ENCODE measurements around the gene PCBP3. TPM values are rescaled to one million over a fixed set of nuclear protein-coding genes. Genes with fewer than 3 reads are reported as not detected.

The PCBP3 gene
- total and polyA plus RNA-seq, 4 donors: 0.36 to 1.6 (median 0.42) TPM

DNA sequence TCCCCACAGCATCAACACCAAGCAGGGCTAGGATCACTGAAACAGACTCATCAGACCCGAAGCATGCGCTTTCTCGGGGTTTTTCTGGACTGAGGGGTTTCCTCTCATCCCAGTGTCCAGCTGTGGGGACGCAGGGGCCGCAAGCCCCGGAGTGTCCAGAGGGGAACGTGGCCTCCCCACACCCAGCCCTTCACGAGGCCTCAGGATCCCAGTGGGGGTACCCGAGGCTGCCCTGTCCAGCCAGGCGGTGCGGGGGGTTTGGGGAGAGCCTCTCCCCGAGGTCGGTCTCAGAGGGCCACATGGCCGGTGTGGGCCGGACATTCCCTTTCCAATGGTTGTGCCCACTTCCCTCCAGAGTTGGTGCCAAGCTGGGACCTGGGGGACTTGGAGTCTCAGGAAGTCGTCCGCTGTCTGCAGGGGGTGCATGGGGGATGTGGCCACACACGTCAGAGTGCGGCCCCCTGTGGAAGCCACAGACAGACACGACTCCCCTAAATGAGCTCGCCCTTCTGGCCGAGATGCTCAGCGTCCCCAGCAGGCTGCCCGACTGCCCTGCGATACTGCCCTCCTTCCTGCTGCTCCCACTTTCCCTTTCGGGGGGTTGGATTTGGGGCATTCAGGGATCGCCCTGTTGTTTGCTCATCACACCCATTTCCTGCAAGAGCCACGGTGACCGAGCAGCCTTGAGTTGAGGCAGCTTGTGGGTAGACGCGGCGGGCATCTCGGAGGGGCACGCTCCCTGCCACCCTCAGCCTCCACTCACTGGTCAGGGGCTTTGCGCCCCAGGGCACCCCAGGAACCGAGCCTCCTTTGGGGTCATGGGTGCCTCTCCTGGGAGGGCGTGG is 342.2 kb downstream of the PCBP3 start:
- Histone ChIP-seq H3K9ac (ENCODE audit: low read depth in 1 of 2, low read length in 2 of 2) (no peak overlapping the region), H3K36me3 (ENCODE audit: control insufficient read depth in 4 of 4, insufficient read depth in 3 of 4, low read depth in 1 of 4, low read length in 3 of 4) (peaks cover 2 to 12% (median 6%) of the 10 kb centered on the region in 4 donors), H3K4me3 (ENCODE audit: low read depth in 1 of 3, low read length in 3 of 3) (no peak overlapping the region), H3K9me3 (ENCODE audit: control insufficient read depth in 4 of 4, low read length in 3 of 4) (no peaks in the 10 kb centered on the region), H3K4me1 (ENCODE audit: control insufficient read depth in 4 of 4, insufficient read depth in 4 of 4, low read length in 3 of 4) (peaks cover 8 to 19% (median 14%) of the 10 kb centered on the region in 4 donors), H3K27ac (ENCODE audit: low read depth in 1 of 2, low read length in 2 of 2) (no peak overlapping the region), H3K27me3 (ENCODE audit: control insufficient read depth in 4 of 4, insufficient read depth in 4 of 4, low read length in 3 of 4) (no peaks in the 10 kb centered on the region)
- no peak for DNase-seq (ENCODE audit: low spot score)
- 90% methylated on average over 37 of the region's 37 CpGs for WGBS
- no peak for TF ChIP-seq GABPA (IDR thresholded peaks at IDR 0.05 in 1 of 2, conservative IDR thresholded peaks at IDR 0.05 in 1 of 2)
- no peak for TF ChIP-seq EGR1 (IDR thresholded peaks at IDR 0.05; ENCODE audit: low read depth in 2 of 2)
- TF ChIP-seq FOXA1 (IDR thresholded peaks at IDR 0.05): no peak
- no peak for TF ChIP-seq SP1 (IDR thresholded peaks at IDR 0.05)

DNA sequence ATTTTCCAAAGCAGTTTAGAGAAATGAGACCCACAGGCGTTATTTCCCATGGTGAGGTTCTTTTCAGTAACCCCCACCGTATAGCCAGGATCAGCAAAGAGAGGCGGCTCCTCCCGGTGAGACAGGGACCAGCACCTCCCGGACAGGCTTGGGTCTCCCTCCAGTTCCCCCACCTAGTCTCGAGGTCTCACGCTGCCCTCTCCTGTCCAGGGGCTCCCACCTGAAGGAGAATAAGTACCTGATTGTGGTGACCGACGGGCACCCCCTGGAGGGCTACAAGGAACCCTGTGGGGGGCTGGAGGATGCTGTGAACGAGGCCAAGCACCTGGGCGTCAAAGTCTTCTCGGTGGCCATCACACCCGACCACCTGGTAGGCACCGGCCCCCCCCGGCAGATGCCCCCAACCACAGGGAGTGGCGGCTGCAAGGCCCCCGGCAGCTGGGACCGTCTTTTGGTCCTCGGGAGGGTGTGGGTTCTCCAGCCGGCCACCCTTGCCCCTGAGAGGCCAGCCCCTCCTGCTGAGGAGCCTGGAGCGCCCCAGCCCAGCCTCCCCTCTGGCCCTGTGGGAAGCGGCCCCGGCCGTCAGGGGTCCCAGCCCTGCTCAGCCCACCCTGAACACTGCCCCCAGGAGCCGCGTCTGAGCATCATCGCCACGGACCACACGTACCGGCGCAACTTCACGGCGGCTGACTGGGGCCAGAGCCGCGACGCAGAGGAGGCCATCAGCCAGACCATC is 343.0 kb downstream of the PCBP3 start:
- no peak for TF ChIP-seq HNF4G (IDR thresholded peaks at IDR 0.05)
- TF ChIP-seq GABPA (IDR thresholded peaks at IDR 0.05 in 1 of 2, conservative IDR thresholded peaks at IDR 0.05 in 1 of 2): no peak
- no peak for TF ChIP-seq YY1 (IDR thresholded peaks at IDR 0.05)
- TF ChIP-seq, protein P1, sequence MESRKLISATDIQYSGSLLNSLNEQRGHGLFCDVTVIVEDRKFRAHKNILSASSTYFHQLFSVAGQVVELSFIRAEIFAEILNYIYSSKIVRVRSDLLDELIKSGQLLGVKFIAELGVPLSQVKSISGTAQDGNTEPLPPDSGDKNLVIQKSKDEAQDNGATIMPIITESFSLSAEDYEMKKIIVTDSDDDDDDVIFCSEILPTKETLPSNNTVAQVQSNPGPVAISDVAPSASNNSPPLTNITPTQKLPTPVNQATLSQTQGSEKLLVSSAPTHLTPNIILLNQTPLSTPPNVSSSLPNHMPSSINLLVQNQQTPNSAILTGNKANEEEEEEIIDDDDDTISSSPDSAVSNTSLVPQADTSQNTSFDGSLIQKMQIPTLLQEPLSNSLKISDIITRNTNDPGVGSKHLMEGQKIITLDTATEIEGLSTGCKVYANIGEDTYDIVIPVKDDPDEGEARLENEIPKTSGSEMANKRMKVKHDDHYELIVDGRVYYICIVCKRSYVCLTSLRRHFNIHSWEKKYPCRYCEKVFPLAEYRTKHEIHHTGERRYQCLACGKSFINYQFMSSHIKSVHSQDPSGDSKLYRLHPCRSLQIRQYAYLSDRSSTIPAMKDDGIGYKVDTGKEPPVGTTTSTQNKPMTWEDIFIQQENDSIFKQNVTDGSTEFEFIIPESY (IDR thresholded peaks at IDR 0.05): no peak
- no peak for TF ChIP-seq SP1 (IDR thresholded peaks at IDR 0.05)
- TF ChIP-seq RAD21 (IDR thresholded peaks at IDR 0.05): no peak
- no peak for TF ChIP-seq FOXA2 (IDR thresholded peaks at IDR 0.05)
- TF ChIP-seq, protein P2, sequence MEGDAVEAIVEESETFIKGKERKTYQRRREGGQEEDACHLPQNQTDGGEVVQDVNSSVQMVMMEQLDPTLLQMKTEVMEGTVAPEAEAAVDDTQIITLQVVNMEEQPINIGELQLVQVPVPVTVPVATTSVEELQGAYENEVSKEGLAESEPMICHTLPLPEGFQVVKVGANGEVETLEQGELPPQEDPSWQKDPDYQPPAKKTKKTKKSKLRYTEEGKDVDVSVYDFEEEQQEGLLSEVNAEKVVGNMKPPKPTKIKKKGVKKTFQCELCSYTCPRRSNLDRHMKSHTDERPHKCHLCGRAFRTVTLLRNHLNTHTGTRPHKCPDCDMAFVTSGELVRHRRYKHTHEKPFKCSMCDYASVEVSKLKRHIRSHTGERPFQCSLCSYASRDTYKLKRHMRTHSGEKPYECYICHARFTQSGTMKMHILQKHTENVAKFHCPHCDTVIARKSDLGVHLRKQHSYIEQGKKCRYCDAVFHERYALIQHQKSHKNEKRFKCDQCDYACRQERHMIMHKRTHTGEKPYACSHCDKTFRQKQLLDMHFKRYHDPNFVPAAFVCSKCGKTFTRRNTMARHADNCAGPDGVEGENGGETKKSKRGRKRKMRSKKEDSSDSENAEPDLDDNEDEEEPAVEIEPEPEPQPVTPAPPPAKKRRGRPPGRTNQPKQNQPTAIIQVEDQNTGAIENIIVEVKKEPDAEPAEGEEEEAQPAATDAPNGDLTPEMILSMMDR (IDR thresholded peaks at IDR 0.05; ENCODE audit: low read depth, low read length, missing input control): no peak
- TF ChIP-seq NR2F2 (IDR thresholded peaks at IDR 0.05): no peak
- TF ChIP-seq, protein P3, sequence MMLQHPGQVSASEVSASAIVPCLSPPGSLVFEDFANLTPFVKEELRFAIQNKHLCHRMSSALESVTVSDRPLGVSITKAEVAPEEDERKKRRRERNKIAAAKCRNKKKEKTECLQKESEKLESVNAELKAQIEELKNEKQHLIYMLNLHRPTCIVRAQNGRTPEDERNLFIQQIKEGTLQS (IDR thresholded peaks at IDR 0.05): no peak
- no peak for TF ChIP-seq JUND (IDR thresholded peaks at IDR 0.05)
- no peak for TF ChIP-seq FOXA1 (IDR thresholded peaks at IDR 0.05)
- TF ChIP-seq RXRA (IDR thresholded peaks at IDR 0.05): no peak
- no peak for TF ChIP-seq HNF4A (conservative IDR thresholded peaks at IDR 0.05)
- TF ChIP-seq, protein P4, sequence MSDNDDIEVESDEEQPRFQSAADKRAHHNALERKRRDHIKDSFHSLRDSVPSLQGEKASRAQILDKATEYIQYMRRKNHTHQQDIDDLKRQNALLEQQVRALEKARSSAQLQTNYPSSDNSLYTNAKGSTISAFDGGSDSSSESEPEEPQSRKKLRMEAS (IDR thresholded peaks at IDR 0.05): no peak
- TF ChIP-seq EGR1 (IDR thresholded peaks at IDR 0.05; ENCODE audit: low read depth in 2 of 2): no peak
- TF ChIP-seq, protein P5, sequence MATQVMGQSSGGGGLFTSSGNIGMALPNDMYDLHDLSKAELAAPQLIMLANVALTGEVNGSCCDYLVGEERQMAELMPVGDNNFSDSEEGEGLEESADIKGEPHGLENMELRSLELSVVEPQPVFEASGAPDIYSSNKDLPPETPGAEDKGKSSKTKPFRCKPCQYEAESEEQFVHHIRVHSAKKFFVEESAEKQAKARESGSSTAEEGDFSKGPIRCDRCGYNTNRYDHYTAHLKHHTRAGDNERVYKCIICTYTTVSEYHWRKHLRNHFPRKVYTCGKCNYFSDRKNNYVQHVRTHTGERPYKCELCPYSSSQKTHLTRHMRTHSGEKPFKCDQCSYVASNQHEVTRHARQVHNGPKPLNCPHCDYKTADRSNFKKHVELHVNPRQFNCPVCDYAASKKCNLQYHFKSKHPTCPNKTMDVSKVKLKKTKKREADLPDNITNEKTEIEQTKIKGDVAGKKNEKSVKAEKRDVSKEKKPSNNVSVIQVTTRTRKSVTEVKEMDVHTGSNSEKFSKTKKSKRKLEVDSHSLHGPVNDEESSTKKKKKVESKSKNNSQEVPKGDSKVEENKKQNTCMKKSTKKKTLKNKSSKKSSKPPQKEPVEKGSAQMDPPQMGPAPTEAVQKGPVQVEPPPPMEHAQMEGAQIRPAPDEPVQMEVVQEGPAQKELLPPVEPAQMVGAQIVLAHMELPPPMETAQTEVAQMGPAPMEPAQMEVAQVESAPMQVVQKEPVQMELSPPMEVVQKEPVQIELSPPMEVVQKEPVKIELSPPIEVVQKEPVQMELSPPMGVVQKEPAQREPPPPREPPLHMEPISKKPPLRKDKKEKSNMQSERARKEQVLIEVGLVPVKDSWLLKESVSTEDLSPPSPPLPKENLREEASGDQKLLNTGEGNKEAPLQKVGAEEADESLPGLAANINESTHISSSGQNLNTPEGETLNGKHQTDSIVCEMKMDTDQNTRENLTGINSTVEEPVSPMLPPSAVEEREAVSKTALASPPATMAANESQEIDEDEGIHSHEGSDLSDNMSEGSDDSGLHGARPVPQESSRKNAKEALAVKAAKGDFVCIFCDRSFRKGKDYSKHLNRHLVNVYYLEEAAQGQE (IDR thresholded peaks at IDR 0.05): no peak
- no peak for TF ChIP-seq TAF1 (conservative IDR thresholded peaks at IDR 0.05)

More for the DNA sequence above, 343.0 kb downstream of the PCBP3 start:
- Histone ChIP-seq H3K27ac (ENCODE audit: low read depth in 1 of 2, low read length in 2 of 2) (no peak overlapping the region), H3K4me3 (ENCODE audit: low read depth in 1 of 3, low read length in 3 of 3) (no peak overlapping the region), H3K9me3 (ENCODE audit: control insufficient read depth in 4 of 4, low read length in 3 of 4) (no peaks in the 10 kb centered on the region), H3K4me1 (ENCODE audit: control insufficient read depth in 4 of 4, insufficient read depth in 4 of 4, low read length in 3 of 4) (peaks cover 4 to 16% (median 10%) of the 10 kb centered on the region in 4 donors), H3K9ac (ENCODE audit: low read depth in 1 of 2, low read length in 2 of 2) (no peak overlapping the region), H3K36me3 (ENCODE audit: control insufficient read depth in 4 of 4, insufficient read depth in 3 of 4, low read depth in 1 of 4, low read length in 3 of 4) (peaks cover 2 to 12% (median 6%) of the 10 kb centered on the region in 4 donors), H3K27me3 (ENCODE audit: control insufficient read depth in 4 of 4, insufficient read depth in 4 of 4, low read length in 3 of 4) (no peaks in the 10 kb centered on the region)
- 94% methylated on average over 36 of the region's 36 CpGs for WGBS
- no peak for DNase-seq (ENCODE audit: low spot score)
